DMS53 treated with DMSO at 0.1 percent for 48 hours (cell line): Measurements from ENCODE around the gene GBX2.
"Not testable (repeated sequence)": the region's sequence is repeated elsewhere in the genome, so short reads cannot be mapped to it uniquely, and the experiment has no call there.

Experiments used
- DNase-seq: peaks from one replicate; lab custom pipeline; 2025; ENCODE audit not compliant: unreplicated experiment; lab: John Stamatoyannopoulos, UW

The GBX2 gene

GRCh38 chr2:236156860-236157194, 11.4 kb downstream of the GBX2 start:
- DNase-seq = no peak

DNA sequence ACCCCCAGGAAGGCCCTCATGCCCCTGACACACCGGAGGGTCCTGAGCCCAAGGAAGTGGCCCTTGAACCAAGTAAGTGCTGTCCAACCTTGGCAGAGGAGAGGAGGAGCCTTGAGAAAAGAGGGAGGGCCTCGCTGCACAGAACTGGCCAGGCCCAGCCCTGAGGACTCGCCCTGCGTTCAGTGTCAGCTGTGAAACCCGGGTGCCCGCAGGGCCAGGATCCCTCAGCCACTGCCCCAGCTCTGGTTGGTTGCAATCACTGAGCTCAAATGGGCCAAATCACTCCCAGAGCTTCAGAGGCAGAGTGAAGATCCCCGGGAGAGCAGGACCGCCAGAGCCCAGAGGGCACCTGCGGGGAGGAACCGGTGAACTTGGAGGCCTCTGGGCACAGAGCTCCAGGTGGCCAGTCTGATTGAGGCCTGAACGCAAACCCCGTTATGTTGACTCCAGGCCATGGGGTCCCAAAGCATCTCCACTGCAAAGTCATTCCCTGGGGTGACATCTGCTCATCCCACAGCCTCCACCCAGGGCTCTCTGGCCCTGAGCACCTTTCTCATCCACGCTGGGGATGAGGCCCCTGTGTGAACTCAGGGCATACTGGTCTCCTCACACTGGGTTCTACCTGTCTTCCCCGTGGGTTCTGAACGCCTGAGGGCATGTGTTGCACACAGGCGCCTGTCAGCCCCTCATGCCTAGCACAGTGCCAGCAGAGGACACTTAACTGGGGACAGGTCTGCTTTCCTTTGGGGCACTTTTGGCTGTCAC, 11.9 kb downstream of the GBX2 start:
- DNase-seq = no peak

DNA sequence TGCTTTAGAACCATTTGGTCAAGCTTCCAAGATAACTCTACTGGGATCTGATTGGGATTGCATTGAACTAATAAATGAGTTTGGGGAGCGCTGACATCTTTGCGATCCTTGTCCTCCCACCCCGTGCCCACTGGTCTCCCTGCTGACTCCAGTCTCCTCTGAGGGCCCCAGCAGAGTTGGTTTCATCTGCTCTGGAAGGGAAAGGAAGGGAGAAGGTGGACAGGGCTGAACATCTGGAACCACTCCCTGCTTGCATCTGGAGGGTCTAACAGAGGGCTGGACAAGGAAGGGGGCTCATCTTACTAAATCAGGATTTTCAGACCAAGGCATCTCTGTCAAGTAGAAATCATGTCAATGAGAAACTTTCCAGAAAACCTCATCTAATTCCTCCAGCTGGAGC, 12.8 kb downstream of the GBX2 start:
- DNase-seq = no peak

GRCh38 chr2:236146436-236146835, 21.8 kb downstream of the GBX2 start:
- no peak for DNase-seq

DNA sequence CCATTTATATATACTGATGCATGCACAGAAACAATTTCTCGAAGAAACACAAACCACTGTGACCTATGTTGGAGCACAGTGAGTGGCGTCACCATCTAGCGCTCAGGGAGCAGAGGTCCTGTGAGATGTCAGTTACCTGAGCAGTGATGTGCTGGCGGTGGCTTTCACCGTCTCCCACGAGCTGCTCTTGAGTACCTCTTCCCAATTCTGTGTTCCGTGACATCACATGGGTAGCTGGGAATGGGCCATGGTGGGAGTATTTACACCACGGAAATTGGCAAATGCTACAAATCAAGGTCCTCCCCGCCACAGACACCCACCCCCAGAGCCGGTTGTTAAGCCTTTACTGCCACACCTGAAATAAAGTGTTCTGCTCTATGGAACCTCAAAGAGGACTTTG, 24.4 kb downstream of the GBX2 start:
- DNase-seq = no peak

DNA sequence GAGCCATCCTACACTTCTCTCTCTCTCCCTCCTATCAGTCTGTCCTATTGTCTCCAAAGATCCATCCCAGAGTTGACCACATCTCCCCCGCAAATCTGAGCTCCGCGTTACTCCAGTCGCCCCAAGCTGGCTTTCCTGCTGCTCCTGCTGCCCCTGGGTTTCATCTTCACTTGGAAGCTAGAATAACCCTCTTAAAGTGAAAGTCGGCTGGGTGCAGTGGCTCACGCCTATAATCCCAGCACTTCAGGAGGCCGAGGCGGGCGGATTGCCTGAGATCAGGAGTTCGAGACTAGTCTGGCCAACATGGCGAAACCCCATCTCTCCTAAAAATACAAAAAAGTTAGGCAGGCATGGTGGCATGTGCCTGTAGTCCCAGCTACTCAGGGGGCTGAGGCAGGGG, 26.6 kb downstream of the GBX2 start:
- DNase-seq = not testable (repeated sequence)

DNA sequence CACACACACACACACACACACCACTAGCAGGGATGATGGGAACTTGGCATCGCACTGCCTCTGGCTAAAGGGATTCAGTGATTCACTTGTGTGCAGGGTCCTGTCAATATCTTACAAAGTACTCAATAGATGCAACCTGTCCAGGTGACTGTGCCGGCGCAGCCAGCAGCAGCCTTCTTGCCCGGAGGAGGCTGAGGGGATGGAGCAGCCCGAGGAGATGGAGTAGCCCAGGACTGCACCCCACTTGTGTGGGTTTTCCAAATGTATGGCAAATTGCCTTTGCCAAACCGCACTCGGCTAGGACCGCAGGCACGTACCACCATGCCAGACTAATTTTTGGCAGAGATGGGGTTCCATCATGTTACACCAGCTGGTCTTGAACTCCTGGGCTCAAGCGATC, 31.1 kb downstream of the GBX2 start:
- DNase-seq = no peak

DNA sequence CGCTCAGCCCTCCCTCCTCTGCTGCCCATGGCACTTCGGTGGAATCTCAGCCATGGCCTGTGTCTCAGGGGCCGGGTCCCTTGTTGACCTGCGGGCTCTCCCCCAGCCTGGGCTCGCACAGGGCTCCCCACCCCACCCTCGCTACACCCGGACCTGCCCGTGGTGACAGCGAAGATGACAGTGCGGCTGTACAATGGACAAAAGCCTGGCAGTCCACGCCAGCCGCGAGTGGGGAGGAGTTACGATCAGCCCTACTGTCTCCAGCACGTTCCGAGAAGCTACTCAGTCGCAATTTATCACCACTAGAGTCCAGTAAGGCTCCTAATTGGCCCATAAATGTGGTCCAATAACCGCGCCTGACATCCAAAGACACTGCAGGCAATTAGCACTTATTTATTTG, 31.6 kb downstream of the GBX2 start:
- no peak for DNase-seq

GRCh38 chr2:236133410-236134012, 34.7 kb downstream of the GBX2 start:
- DNase-seq = no peak

DNA sequence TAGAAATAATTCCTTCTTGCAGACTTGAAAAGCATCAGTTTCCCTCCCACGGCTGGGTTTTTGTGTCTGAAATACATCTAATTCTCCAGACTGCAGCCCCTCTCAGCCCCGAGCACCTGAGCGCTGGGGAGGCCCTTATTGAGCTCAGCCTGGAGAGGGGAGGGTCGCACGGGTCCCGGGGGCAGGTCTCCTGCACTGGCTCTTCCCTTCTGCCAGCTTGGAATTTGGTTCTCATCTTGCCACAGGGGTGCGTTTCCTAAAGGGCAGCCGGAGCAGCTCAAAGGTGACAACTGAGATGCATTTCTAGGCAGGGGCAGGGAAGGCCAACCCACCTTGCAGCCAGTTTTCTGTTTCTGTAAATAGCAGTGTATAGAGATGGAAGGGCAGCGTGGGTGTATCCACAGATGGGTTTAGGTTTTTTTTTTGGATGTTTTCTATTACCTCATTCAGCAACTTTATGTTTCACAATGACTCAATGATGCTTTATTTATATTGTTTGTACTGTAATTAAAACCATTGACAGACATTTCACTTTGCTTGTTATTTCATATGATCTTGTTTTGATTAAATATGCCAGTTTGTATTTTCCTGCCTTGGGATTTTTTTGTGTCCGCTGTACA, 37.0 kb downstream of the GBX2 start:
- no peak for DNase-seq

GRCh38 chr2:236130349-236130998, 37.7 kb downstream of the GBX2 start:
- no peak for DNase-seq

DNA sequence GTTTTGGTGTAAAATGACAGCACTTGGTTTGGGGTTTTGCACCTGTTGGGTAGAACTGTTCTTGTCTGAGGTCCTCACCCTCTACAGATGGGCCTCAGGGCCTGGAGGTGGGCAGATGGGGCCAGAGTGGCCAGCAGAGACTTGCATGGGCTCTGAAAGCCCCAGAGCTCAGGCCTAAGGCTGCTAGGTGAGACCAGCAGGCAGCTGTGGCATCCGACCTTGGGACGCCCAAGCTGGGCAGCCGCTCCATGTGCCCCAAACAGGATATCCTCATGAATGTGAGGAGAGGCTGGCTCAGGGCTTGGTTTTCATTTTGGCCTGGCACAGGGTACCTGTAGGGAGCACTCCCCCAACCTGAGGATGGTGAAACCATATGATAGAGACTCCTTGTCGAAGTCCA, 38.3 kb downstream of the GBX2 start:
- DNase-seq = no peak

GRCh38 chr2:236128321-236128720, 39.9 kb downstream of the GBX2 start:
- DNase-seq = no peak

- DNase-seq = no peak
Observed at GRCh38 chr2:236127010-236127409, 41.2 kb downstream of the GBX2 start.

GRCh38 chr2:236125541-236125940, 42.6 kb downstream of the GBX2 start:
- DNase-seq = no peak

DNA sequence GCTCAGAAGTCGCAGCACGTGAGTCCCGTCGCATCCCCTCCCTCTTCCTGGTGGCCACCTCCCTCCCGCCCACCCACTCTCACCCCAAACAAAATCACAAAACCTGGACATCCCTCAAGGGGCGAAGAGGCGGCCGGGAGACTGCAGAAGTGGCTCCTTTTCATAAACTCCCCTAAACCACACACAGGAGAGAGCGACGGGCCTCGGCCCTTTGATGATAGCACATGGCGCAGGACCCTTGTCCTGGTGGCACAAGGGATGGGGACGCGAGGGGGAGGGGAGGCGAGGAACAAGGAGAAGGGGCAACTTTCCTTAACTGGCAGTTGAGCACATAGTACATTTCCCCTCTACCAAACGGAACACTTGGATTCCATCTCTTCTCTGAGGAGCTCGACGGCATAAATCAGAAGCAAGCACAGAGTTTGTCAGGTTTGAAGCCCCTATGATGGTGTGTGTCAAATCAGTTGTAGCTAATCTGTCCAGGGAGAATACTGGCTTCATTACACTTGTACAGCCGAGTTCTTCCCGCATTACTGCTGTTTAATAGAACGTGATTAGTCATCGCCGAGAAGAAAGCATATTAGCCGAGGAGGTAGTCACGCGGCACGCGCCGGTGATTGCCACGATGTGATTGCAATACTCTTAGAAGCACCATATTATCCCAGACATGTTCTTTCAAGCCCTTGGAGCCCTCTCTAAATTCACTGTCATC, 43.8 kb downstream of the GBX2 start:
- DNase-seq = no peak

DNA sequence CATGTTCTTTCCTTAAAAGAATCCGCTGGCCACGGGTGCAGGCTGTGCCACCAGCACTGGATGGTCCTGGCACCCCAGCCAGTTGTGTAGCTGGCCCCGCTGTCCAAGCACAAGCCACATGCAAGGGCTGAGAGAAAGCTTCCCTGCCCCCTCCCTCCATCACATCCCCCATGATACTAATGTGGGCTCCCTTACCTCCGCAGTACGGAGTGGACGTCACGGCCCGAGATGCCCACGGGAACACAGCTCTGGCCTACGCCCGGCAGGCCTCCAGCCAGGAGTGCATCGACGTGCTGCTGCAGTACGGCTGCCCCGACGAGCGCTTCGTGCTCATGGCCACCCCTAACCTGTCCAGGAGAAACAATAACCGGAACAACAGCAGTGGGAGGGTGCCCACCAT, 44.5 kb downstream of the GBX2 start:
- DNase-seq = no peak

DNA sequence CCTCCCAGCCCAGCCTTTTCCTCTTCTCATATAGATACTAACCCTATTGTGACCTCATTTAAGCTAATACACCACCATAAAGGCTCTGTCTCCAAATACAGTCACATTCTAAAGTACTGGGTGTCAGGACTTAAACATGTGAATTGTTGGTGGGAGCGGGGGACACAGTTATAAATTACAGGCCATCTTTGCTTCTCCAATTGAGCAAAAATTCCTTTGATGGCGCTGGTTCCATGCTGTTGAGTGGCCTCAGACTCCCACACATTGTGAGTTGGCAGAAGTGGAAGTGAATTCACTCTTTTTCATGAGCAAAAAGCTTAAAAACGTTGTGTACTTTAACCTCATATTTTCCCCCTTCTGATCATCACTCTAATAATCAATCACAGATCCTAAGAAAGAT, 46.0 kb downstream of the GBX2 start:
- no peak for DNase-seq

- DNase-seq = no peak
Observed at GRCh38 chr2:236121546-236121945, 46.6 kb downstream of the GBX2 start.

GRCh38 chr2:236120829-236121228, 47.4 kb downstream of the GBX2 start:
- no peak for DNase-seq

GRCh38 chr2:236120141-236120601, 48.0 kb downstream of the GBX2 start:
- DNase-seq = no peak
